ENCODE data around the gene PRUNE1. TPM values are rescaled to one million over a fixed set of nuclear protein-coding genes. Genes with fewer than 3 reads are reported as not detected.

The PRUNE1 gene
- total RNA-seq, 1 experiment from 2014 or later = 19.3 TPM

DNA sequence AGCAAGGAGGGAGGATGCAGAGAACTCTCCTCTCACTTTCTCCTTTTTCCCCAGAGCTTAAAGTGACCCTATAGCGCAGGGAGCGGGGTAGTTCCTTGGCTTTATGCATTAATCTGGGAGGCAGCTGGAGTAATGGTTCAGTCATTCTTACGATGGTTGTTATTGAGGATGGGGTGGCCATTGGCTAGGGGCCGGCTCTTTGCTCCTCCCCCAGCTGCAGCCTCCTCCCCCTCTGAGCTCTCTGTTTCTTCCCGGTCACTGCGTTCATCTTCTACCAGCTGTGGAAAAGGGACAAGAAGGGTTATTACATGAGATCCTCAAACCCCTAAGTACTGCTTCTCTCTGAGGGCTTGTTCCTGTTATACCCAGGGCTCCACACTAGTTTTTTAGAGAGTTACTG is 42.2 kb upstream of the PRUNE1 start:
- H3K4me1 ChIP-seq (ENCODE audit: insufficient read depth, low read length, poor library complexity, severe bottlenecking) = peaks cover under 1% of the 10 kb centered on the region
- H3K36me3 ChIP-seq (ENCODE audit: insufficient read depth, low read length, poor library complexity, severe bottlenecking) = peaks cover 79% of the 10 kb centered on the region
- POLR2A ChIA-PET (ENCODE audit: low non-redundant PET) = no interaction called here
- intact Hi-C loops (cut with micrococcal nuclease; ENCODE audit: unreplicated experiment) = no loop called here
- H3K27ac ChIP-seq (ENCODE audit: low read depth, low read length, poor library complexity, severe bottlenecking) = no peak overlapping the region
- CTCF ChIA-PET = interaction anchor here (0.6 kb wide), 1 partner anchor 30 kb away, joined by 3 read pairs; no protein-coding TSS in a partner anchor
- H3K4me3 ChIP-seq (ENCODE audit: low read depth, low read length, poor library complexity, severe bottlenecking) = no peak overlapping the region
- no peak for TF ChIP-seq EZH2 (IDR thresholded peaks at IDR 0.05; ENCODE audit: borderline replicate concordance, low read depth, low read length, poor library complexity, severe bottlenecking)
- no peaks in the 10 kb centered on the region for H3K9me3 ChIP-seq (ENCODE audit: low read depth, low read length, poor library complexity, severe bottlenecking)
- DNase-seq (ENCODE audit: low spot score) = no peak
- BruUV-seq (replicated peaks) = no TSS peak
- H3K27me3 ChIP-seq (replicated peaks; ENCODE audit: insufficient read depth, low read depth, low read length, poor library complexity) = no peaks in the 10 kb centered on the region

GRCh38 chr1:150967936-150968335 is 40.3 kb upstream of the PRUNE1 start:
- H3K36me3 ChIP-seq (ENCODE audit: insufficient read depth, low read length, poor library complexity, severe bottlenecking) = peaks cover 60% of the 10 kb centered on the region
- TF ChIP-seq, protein P1, sequence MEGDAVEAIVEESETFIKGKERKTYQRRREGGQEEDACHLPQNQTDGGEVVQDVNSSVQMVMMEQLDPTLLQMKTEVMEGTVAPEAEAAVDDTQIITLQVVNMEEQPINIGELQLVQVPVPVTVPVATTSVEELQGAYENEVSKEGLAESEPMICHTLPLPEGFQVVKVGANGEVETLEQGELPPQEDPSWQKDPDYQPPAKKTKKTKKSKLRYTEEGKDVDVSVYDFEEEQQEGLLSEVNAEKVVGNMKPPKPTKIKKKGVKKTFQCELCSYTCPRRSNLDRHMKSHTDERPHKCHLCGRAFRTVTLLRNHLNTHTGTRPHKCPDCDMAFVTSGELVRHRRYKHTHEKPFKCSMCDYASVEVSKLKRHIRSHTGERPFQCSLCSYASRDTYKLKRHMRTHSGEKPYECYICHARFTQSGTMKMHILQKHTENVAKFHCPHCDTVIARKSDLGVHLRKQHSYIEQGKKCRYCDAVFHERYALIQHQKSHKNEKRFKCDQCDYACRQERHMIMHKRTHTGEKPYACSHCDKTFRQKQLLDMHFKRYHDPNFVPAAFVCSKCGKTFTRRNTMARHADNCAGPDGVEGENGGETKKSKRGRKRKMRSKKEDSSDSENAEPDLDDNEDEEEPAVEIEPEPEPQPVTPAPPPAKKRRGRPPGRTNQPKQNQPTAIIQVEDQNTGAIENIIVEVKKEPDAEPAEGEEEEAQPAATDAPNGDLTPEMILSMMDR (conservative IDR thresholded peaks at IDR 0.05; ENCODE audit: low read depth, low read length) = no peak
- TF ChIP-seq EZH2 (IDR thresholded peaks at IDR 0.05; ENCODE audit: borderline replicate concordance, low read depth, low read length, poor library complexity, severe bottlenecking) = no peak
- peaks cover 20% of the 10 kb centered on the region for H3K4me1 ChIP-seq (ENCODE audit: insufficient read depth, low read length, poor library complexity, severe bottlenecking)
- CTCF ChIA-PET = no interaction called here
- H3K27me3 ChIP-seq (replicated peaks; ENCODE audit: insufficient read depth, low read depth, low read length, poor library complexity) = no peaks in the 10 kb centered on the region
- no peak overlapping the region for H3K27ac ChIP-seq (ENCODE audit: low read depth, low read length, poor library complexity, severe bottlenecking)
- POLR2A ChIA-PET (ENCODE audit: low non-redundant PET) = no interaction called here
- no peaks in the 10 kb centered on the region for H3K9me3 ChIP-seq (ENCODE audit: low read depth, low read length, poor library complexity, severe bottlenecking)
- H3K4me3 ChIP-seq (ENCODE audit: low read depth, low read length, poor library complexity, severe bottlenecking) = no peak overlapping the region
- intact Hi-C loops (cut with micrococcal nuclease; ENCODE audit: unreplicated experiment) = no loop called here
- no peak for DNase-seq (ENCODE audit: low spot score)
- BruUV-seq (replicated peaks) = no TSS peak

GRCh38 chr1:150968491-150968890 is 39.8 kb upstream of the PRUNE1 start:
- intact Hi-C loops (cut with micrococcal nuclease; ENCODE audit: unreplicated experiment) = no loop called here
- no peak for DNase-seq (ENCODE audit: low spot score)
- H3K9me3 ChIP-seq (ENCODE audit: low read depth, low read length, poor library complexity, severe bottlenecking) = no peaks in the 10 kb centered on the region
- ChIA-PET CTCF (no interaction called here), POLR2A (ENCODE audit: low non-redundant PET) (interaction anchor here (0.7 kb wide), 1 partner anchor 83 kb away, joined by 3 read pairs; no protein-coding TSS in a partner anchor)
- no TSS peak for BruUV-seq (replicated peaks)
- TF ChIP-seq, protein P1 (conservative IDR thresholded peaks at IDR 0.05; ENCODE audit: low read depth, low read length) = no peak
- TF ChIP-seq EZH2 (IDR thresholded peaks at IDR 0.05; ENCODE audit: borderline replicate concordance, low read depth, low read length, poor library complexity, severe bottlenecking) = no peak
- no peak overlapping the region for H3K27ac ChIP-seq (ENCODE audit: low read depth, low read length, poor library complexity, severe bottlenecking)
- peaks cover 23% of the 10 kb centered on the region for H3K4me1 ChIP-seq (ENCODE audit: insufficient read depth, low read length, poor library complexity, severe bottlenecking)
- H3K36me3 ChIP-seq (ENCODE audit: insufficient read depth, low read length, poor library complexity, severe bottlenecking) = peaks cover 55% of the 10 kb centered on the region
- no peak overlapping the region for H3K4me3 ChIP-seq (ENCODE audit: low read depth, low read length, poor library complexity, severe bottlenecking)
- H3K27me3 ChIP-seq (replicated peaks; ENCODE audit: insufficient read depth, low read depth, low read length, poor library complexity) = no peaks in the 10 kb centered on the region

DNA sequence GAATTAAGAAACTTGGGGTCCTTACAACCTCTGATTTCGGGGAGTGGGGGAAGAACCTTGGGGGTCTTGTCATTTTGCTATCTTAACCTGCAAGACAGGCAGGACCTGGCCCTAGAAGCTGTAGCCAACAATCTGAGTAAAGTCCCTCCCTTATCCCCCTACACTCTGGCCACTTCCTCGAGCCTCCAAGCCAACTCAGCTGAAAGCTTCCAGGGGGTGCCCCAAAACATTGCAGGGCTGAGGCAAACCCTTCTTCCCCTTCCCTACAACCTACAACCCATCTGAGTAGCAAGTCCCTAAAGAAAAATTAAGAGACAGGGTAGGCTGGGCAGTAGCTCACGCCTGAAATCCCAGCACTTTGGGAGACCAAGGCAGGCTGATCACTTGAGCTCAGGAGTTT is 38.6 kb upstream of the PRUNE1 start:
- intact Hi-C loops (cut with micrococcal nuclease; ENCODE audit: unreplicated experiment) = loop anchor here (10.0 kb wide), 1 partner anchor 405 kb away; no protein-coding TSS in a partner anchor
- H3K36me3 ChIP-seq (ENCODE audit: insufficient read depth, low read length, poor library complexity, severe bottlenecking) = peaks cover 44% of the 10 kb centered on the region
- no peak overlapping the region for H3K4me3 ChIP-seq (ENCODE audit: low read depth, low read length, poor library complexity, severe bottlenecking)
- ChIA-PET POLR2A (ENCODE audit: low non-redundant PET) (interaction anchor here (0.6 kb wide), 1 partner anchor 16 kb away, joined by 3 read pairs; no protein-coding TSS in a partner anchor), CTCF (no interaction called here)
- no peak for TF ChIP-seq EZH2 (IDR thresholded peaks at IDR 0.05; ENCODE audit: borderline replicate concordance, low read depth, low read length, poor library complexity, severe bottlenecking)
- TF ChIP-seq, protein P1 (conservative IDR thresholded peaks at IDR 0.05; ENCODE audit: low read depth, low read length) = no peak
- H3K9me3 ChIP-seq (ENCODE audit: low read depth, low read length, poor library complexity, severe bottlenecking) = no peaks in the 10 kb centered on the region
- no TSS peak for BruUV-seq (replicated peaks)
- no peak for DNase-seq (ENCODE audit: low spot score)
- H3K4me1 ChIP-seq (ENCODE audit: insufficient read depth, low read length, poor library complexity, severe bottlenecking) = peaks cover 23% of the 10 kb centered on the region
- no peaks in the 10 kb centered on the region for H3K27me3 ChIP-seq (replicated peaks; ENCODE audit: insufficient read depth, low read depth, low read length, poor library complexity)
- H3K27ac ChIP-seq (ENCODE audit: low read depth, low read length, poor library complexity, severe bottlenecking) = no peak overlapping the region
